ENCODE results near the gene MEF2C. TPM values are rescaled to one million over a fixed set of nuclear protein-coding genes. Genes with fewer than 3 reads are reported as not detected.

Gene MEF2C
- total and polyA plus RNA-seq, 2 experiments from 2014 or later = 0.97 to 1.6 TPM

GRCh38 chr5:88687373-88687911, 195.5 kb downstream of the MEF2C start:
- peak; percentile 34 for DNase-seq (ENCODE audit: low spot score)
- H3K4me3 Mint-ChIP-seq = peak overlapping the region; percentile 48
- no peaks in the 10 kb centered on the region for H3K79me2 ChIP-seq (replicated peaks; ENCODE audit: insufficient read depth)
- peaks cover 79% of the 10 kb centered on the region for H3K4me1 Mint-ChIP-seq
- peak overlapping the region; percentile 43 for H3K4me3 ChIP-seq
- no peaks in the 10 kb centered on the region for H3K36me3 Mint-ChIP-seq (ENCODE audit: low read depth)
- TF ChIP-seq EZH2phosphoT487 (IDR thresholded peaks at IDR 0.05; ENCODE audit: unreplicated experiment) (no peak), EZH2 (IDR thresholded peaks at IDR 0.05; ENCODE audit: low read depth, unreplicated experiment) (peak; percentile 64)
- peak overlapping the region; percentile 72 for H3K4me2 ChIP-seq
- no peak overlapping the region for H3K27ac Mint-ChIP-seq
- H3K9me2 ChIP-seq (ENCODE audit: insufficient read depth) = no peaks in the 10 kb centered on the region
- H4K20me1 ChIP-seq (replicated peaks; ENCODE audit: insufficient read depth) = peaks cover 12% of the 10 kb centered on the region
- H2AFZ ChIP-seq = no peak overlapping the region
- no peaks in the 10 kb centered on the region; the same call in 2 of the 3 replicates for H3K9me3 Mint-ChIP-seq
- peaks cover 100% of the 10 kb centered on the region for H3K27me3 ChIP-seq (ENCODE audit: insufficient read depth)
- ATAC-seq = no peak
- H3K36me3 ChIP-seq (ENCODE audit: insufficient read depth) = no peaks in the 10 kb centered on the region
- peaks cover 100% of the 10 kb centered on the region for H3K27me3 Mint-ChIP-seq (ENCODE audit: insufficient read depth, low read depth, poor library complexity)
- H3K27ac ChIP-seq (ENCODE audit: low read depth) = no peak overlapping the region
- H3K4me1 ChIP-seq (ENCODE audit: insufficient read depth) = peaks cover 77% of the 10 kb centered on the region
- peaks cover 22% of the 10 kb centered on the region for H3F3A ChIP-seq (replicated peaks; ENCODE audit: low read depth)

GRCh38 chr5:88686726-88687125, 196.3 kb downstream of the MEF2C start:
- no peak overlapping the region for H3K4me3 ChIP-seq
- H3K4me1 ChIP-seq (ENCODE audit: insufficient read depth) = peaks cover 75% of the 10 kb centered on the region
- H3K27me3 ChIP-seq (ENCODE audit: insufficient read depth) = peaks cover 100% of the 10 kb centered on the region
- no peaks in the 10 kb centered on the region for H3K79me2 ChIP-seq (replicated peaks; ENCODE audit: insufficient read depth)
- no peak for ATAC-seq
- H3K27ac ChIP-seq (ENCODE audit: low read depth) = no peak overlapping the region
- H3K9me2 ChIP-seq (ENCODE audit: insufficient read depth) = no peaks in the 10 kb centered on the region
- no peaks in the 10 kb centered on the region for H3K36me3 ChIP-seq (ENCODE audit: insufficient read depth)
- Mint-ChIP-seq H3K36me3 (ENCODE audit: low read depth) (no peaks in the 10 kb centered on the region), H3K4me3 (no peak overlapping the region), H3K4me1 (peaks cover 72% of the 10 kb centered on the region), H3K27me3 (ENCODE audit: insufficient read depth, low read depth, poor library complexity) (peaks cover 100% of the 10 kb centered on the region), H3K9me3 (no peaks in the 10 kb centered on the region; the same call in 2 of the 3 replicates), H3K27ac (no peak overlapping the region)
- peaks cover 22% of the 10 kb centered on the region for H3F3A ChIP-seq (replicated peaks; ENCODE audit: low read depth)
- H4K20me1 ChIP-seq (replicated peaks; ENCODE audit: insufficient read depth) = peaks cover 12% of the 10 kb centered on the region
- H3K4me2 ChIP-seq = no peak overlapping the region
- no peak overlapping the region for H2AFZ ChIP-seq
- TF ChIP-seq ZNF114 (CRISPR knock-in tag; IDR thresholded peaks at IDR 0.05) (no peak), EZH2 (IDR thresholded peaks at IDR 0.05; ENCODE audit: low read depth, unreplicated experiment) (no peak), EZH2phosphoT487 (IDR thresholded peaks at IDR 0.05; ENCODE audit: unreplicated experiment) (no peak), POLR2AphosphoS5 (IDR thresholded peaks at IDR 0.05; ENCODE audit: low read depth) (no peak), JUNB (IDR thresholded peaks at IDR 0.05; ENCODE audit: unreplicated experiment) (no peak), STAT1 (IDR thresholded peaks at IDR 0.05; ENCODE audit: unreplicated experiment) (no peak), ZNF331 (CRISPR knock-in tag; IDR thresholded peaks at IDR 0.05; ENCODE audit: low read depth) (no peak), ZNF462 (CRISPR knock-in tag; IDR thresholded peaks at IDR 0.05) (no peak), REST (IDR thresholded peaks at IDR 0.05; ENCODE audit: unreplicated experiment) (no peak), ETS1 (IDR thresholded peaks at IDR 0.05) (no peak)
- DNase-seq (ENCODE audit: low spot score) = peak; percentile 1
